GM13977 (cell line): Measurements from ENCODE around the gene CAMK2A.
A peak's percentile ranks its signal among the peaks of the same experiment; 100 is the strongest.

Experiments used
- DNase-seq: peaks from one replicate; pipeline ENCODE4 v3.0.0; 2012; ENCODE audit warnings: low spot score
- in situ Hi-C: fragments of 300-500 bp; cut with MboI; formaldehyde crosslinking; loops from one replicate; pipeline ENCODE4 v1.12.0; 2022; ENCODE audit warnings: low sequenced_read_pairs, low pct_unique_long_range_greater_than_20kb, mixed read lengths, inconsistent platforms; ENCODE audit not compliant: unreplicated experiment
- TF ChIP-seq, protein P1 (sequence below): IDR thresholded peaks from 2 replicates; pipeline ENCODE4 v1.5.1; 2012; ENCODE audit warnings: mild to moderate bottlenecking, control low read depth; ENCODE audit not compliant: insufficient read depth; ENCODE audit errors: extremely low read depth, missing control alignments

The CAMK2A gene

DNA sequence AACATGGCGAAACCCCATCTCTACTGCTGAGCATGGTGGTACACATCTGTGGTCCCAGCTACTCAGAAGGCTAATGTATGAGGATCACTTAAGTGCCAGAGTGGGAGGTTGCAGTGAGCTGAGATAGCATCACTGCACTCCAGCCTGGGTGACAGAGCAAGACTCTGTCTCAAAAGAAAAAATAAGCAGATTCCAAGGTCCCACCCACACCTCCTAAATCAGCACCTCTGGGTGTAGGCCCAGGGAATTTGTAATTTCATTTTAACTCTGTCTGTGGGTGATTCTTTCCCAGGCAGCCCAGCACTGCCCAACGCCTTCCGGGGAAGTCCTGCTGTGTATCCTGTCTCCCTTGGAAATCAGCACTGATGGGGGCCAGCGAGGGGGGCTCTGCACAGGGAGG is 12.5 kb downstream of the CAMK2A start:
- no peak for DNase-seq
- TF ChIP-seq, protein P1, sequence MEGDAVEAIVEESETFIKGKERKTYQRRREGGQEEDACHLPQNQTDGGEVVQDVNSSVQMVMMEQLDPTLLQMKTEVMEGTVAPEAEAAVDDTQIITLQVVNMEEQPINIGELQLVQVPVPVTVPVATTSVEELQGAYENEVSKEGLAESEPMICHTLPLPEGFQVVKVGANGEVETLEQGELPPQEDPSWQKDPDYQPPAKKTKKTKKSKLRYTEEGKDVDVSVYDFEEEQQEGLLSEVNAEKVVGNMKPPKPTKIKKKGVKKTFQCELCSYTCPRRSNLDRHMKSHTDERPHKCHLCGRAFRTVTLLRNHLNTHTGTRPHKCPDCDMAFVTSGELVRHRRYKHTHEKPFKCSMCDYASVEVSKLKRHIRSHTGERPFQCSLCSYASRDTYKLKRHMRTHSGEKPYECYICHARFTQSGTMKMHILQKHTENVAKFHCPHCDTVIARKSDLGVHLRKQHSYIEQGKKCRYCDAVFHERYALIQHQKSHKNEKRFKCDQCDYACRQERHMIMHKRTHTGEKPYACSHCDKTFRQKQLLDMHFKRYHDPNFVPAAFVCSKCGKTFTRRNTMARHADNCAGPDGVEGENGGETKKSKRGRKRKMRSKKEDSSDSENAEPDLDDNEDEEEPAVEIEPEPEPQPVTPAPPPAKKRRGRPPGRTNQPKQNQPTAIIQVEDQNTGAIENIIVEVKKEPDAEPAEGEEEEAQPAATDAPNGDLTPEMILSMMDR, result no peak
- in situ Hi-C loops, result no loop called here

DNA sequence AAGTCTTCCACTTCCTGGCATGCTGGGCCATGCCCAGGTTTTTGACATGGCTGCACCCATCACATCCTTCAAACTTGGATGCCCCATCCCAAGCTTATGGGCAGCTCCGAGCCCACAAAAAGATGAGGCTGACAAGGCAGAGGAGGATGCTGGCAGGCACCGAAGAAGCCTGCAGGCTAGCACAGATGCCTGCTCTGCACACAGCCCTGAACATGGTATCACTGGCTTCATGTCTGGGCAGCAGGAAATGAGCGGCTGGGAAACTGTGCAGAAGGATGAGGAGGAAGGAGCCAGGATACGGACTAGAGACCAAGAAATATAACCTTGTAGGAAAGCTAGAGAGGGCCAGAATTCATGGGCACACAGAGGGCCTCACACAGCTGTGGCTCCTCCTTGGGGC is 14.8 kb downstream of the CAMK2A start:
- TF ChIP-seq, protein P1, result no peak
- DNase-seq, result no peak
- in situ Hi-C loops, result no loop called here

DNA sequence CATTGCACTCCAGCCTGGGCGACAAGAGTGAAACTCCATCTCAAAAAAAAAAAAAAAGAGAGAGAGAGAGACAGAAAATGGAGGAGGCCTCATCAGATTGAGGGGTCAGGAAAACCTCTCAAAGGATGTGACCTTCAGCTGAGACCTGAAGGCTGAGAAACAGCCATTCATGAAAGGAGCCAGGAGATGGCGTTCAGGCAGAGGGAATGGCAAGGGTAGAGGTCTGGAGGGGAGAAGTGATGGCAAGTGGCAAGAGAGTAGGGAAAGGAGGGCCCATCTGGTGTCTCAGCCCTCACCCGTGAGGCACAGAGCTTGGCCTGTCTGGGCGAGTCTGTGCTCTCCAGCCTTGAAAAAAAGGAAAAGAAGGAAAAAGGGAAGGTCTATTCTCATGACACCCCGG is 17.0 kb downstream of the CAMK2A start:
- DNase-seq, result peak; percentile 52
- in situ Hi-C loops, result no loop called here
- TF ChIP-seq, protein P1, result peak; percentile 31

DNA sequence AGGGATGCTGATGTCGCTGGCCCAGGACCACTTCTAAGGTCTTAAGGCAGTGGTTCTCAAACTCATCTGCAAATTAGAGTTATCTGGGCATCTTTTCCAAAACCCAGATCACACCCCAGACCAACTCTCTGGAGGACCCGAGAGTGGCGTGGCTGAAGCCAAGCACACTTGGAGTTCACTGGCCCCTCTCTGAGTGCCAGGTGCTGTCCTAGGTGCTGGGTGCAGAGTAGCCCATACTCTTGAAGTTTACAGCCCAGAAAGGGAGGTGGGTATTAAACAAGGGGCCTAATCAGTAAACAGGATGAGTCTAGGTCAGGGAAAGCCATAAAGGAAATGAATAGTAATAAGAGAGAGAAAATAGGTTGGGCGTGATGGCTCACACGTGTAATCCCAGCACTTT is 17.6 kb downstream of the CAMK2A start:
- DNase-seq, result no peak
- in situ Hi-C loops, result no loop called here

DNA sequence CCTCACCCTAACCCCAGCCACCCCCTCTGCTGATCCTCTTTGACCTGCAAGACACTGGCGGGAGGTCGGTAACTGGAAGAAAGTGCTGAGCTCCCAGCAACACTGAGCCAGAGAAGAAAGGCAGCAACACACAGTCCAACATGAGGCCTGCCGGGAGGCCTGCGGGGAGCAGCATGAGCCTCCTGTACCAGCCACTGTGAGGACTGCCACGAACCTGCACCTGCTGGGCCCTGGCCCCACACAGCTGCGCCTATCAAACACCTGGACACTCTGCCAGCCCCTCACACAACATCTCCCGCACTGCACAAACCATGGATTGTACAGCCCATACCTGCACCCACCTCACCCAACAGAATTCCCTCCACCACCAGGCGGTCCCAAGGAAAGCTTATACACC is 18.3 kb downstream of the CAMK2A start:
- TF ChIP-seq, protein P1, result no peak
- in situ Hi-C loops, result no loop called here
- DNase-seq, result no peak

More for the DNA sequence above, 17.6 kb downstream of the CAMK2A start:
- TF ChIP-seq, protein P1, result no peak

DNA sequence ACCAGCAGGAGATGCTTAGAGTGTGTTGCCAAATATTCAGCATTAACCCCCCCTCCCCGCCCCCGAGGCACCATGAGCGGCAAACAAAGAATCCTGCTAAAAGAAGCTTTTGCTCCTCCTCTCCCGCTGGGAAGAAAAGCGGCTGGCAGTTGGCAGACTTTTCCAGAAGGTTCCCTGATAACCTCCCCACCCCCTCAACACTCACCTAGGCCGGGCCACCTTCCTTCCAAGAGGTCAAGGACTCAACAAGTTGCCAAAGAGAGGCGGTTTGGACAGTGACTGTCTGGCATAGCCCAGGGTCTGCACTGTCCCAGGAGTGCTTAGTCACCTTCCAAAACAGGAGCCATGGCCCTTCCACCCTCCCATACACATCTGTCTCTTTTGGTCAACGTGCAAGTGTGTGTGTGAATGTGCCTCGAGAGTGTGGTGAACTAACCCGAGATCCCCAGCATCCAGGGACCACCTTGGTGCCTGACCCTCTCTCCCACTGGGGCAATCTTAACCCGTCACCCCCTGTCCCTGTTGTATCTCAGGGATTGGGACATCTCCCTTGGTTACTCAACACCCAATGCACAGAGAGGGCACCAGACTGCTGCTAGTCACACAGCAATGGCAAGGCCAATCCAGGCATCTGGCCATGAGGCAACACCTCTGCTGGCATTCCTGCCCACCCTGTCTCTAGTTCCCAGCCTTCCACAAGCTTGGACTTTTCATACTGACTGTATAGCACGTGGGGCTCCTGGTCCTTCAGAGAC is 18.9 kb downstream of the CAMK2A start:
- TF ChIP-seq, protein P1, result no peak
- in situ Hi-C loops, result no loop called here
- DNase-seq, result no peak
